ENCODE measurements around the gene FAM47E. TPM values are rescaled to one million over a fixed set of nuclear protein-coding genes. Genes with fewer than 3 reads are reported as not detected.
A peak's percentile ranks its signal among the peaks of the same experiment; 100 is the strongest.

FAM47E gene
- total and polyA plus RNA-seq, 9 of the 15 experiments (the other 6 are each of a cell fraction or from before 2014, with no cell fraction given), result 3.7 to 15.6 (median 6.4) TPM

- Histone ChIP-seq H3K4me2 (ENCODE audit: insufficient read depth, low read length) (no peak overlapping the region), H3K36me3 (ENCODE audit: control insufficient read depth, insufficient read depth, low read length) (no peaks in the 10 kb centered on the region), H3K9ac (ENCODE audit: insufficient read depth in 1 of 2, low read depth in 2 of 2, low read length in 2 of 2) (no peak overlapping the region), H3K4me1 (replicated peaks in 1 of 2; ENCODE audit: control insufficient read depth in 2 of 2, insufficient read depth in 2 of 2, low read length in 2 of 2) (no peaks in the 10 kb centered on the region; a peak in 2 of 5 replicates), H3K9me1 (ENCODE audit: control insufficient read depth, insufficient read depth, low read length) (no peaks in the 10 kb centered on the region), H3K79me2 (ENCODE audit: control insufficient read depth, insufficient read depth, low read length) (no peaks in the 10 kb centered on the region), H3K9me3 (replicated peaks; ENCODE audit: control insufficient read depth, insufficient read depth, low read depth, low read length) (no peaks in the 10 kb centered on the region), H2AFZ (ENCODE audit: low read depth, low read length) (peak overlapping the region; percentile 16; the same call in 1 of the 2 replicates), H3K27me3 (ENCODE audit: control insufficient read depth in 2 of 2, insufficient read depth in 2 of 2, low read length in 2 of 2) (no peaks in the 10 kb centered on the region), H4K20me1 (replicated peaks; ENCODE audit: control insufficient read depth, insufficient read depth, low read length) (no peaks in the 10 kb centered on the region), H3K27ac (ENCODE audit: extremely low read depth, low read depth, low read length) (no peak overlapping the region), H3K4me3 (no peak overlapping the region)
- FAIRE-seq, result no peak
- POLR2A ChIA-PET, result interaction anchor here (1.0 to 1.3 kb wide), 2 partner anchors 10 to 14 kb away, joined by 3 to 4 read pairs; no protein-coding TSS in a partner anchor
- in situ Hi-C loops (cut with MboI), result no loop called here
- 54% methylated on average over 6 of the region's 6 CpGs for WGBS (ENCODE audit: insufficient coverage, low coverage, missing lambda C conversion rate)
- no peak for DNase-seq (ENCODE audit: extremely low read depth in 1 of 4, low spot score in 3 of 4)
- BruUV-seq (replicated peaks), result no TSS peak
- CTCF ChIA-PET (ENCODE audit: low intra/inter-chr PET ratio), result no interaction called here
- intact Hi-C loops (cut with micrococcal nuclease), result no loop called here
- no peak for ATAC-seq
- no peak for TF ChIP-seq ZNF280A (IDR thresholded peaks at IDR 0.05; ENCODE audit: low read depth, partially characterized antibody)
- TF ChIP-seq ID3 (CRISPR knock-in tag; IDR thresholded peaks at IDR 0.05), result no peak
- no peak for TF ChIP-seq ID3 (tag; IDR thresholded peaks at IDR 0.05)
- no peak for TF ChIP-seq CBX3 (IDR thresholded peaks at IDR 0.05; ENCODE audit: borderline replicate concordance in 1 of 2, low read length in 2 of 2)
- TF ChIP-seq, protein P1, sequence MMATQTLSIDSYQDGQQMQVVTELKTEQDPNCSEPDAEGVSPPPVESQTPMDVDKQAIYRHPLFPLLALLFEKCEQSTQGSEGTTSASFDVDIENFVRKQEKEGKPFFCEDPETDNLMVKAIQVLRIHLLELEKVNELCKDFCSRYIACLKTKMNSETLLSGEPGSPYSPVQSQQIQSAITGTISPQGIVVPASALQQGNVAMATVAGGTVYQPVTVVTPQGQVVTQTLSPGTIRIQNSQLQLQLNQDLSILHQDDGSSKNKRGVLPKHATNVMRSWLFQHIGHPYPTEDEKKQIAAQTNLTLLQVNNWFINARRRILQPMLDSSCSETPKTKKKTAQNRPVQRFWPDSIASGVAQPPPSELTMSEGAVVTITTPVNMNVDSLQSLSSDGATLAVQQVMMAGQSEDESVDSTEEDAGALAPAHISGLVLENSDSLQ (IDR thresholded peaks at IDR 0.05), result no peak
- TF ChIP-seq BRCA1 (IDR thresholded peaks at IDR 0.05), result no peak
- TF ChIP-seq BRCA1 (CRISPR knock-in tag; IDR thresholded peaks at IDR 0.05), result no peak
- TF ChIP-seq ZNF24 (IDR thresholded peaks at IDR 0.05), result no peak
- no peak for TF ChIP-seq TBP (optimal IDR thresholded peaks at IDR 0.05; ENCODE audit: low read depth, low read length)
- TF ChIP-seq, protein P2, sequence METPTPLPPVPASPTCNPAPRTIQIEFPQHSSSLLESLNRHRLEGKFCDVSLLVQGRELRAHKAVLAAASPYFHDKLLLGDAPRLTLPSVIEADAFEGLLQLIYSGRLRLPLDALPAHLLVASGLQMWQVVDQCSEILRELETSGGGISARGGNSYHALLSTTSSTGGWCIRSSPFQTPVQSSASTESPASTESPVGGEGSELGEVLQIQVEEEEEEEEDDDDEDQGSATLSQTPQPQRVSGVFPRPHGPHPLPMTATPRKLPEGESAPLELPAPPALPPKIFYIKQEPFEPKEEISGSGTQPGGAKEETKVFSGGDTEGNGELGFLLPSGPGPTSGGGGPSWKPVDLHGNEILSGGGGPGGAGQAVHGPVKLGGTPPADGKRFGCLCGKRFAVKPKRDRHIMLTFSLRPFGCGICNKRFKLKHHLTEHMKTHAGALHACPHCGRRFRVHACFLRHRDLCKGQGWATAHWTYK (CRISPR knock-in tag; IDR thresholded peaks at IDR 0.05), result no peak
- TF ChIP-seq KAT2B (IDR thresholded peaks at IDR 0.05; ENCODE audit: low read depth, low read length), result no peak
- TF ChIP-seq ZNF639 (CRISPR knock-in tag; conservative IDR thresholded peaks at IDR 0.05 in 1 of 2, IDR thresholded peaks at IDR 0.05 in 1 of 2), result no peak
- TF ChIP-seq U2AF2 (optimal IDR thresholded peaks at IDR 0.05; ENCODE audit: low read depth, low read length), result no peak
- TF ChIP-seq CBX5 (IDR thresholded peaks at IDR 0.05; ENCODE audit: borderline replicate concordance, low read depth), result no peak
These were observed 29.2 kb downstream of the FAM47E start for GRCh38 chr4:76280488-76281441.
